Right lobe of liver (tissue), 6 donors: ENCODE measurements around the gene MYOM1. TPM values are rescaled to one million over a fixed set of nuclear protein-coding genes. Genes with fewer than 3 reads are reported as not detected.
A peak's percentile ranks its signal among the peaks of the same experiment; 100 is the strongest.

Experiments
- ATAC-seq, 4 donors: fragments of 200-7000 bp; cut with Tn5 transposase; one replicate each; pipeline ENCODE4 v1.9.1; 2020; ENCODE audit warnings: mild to moderate bottlenecking in 4 of 4, moderate library complexity in 4 of 4
- DNase-seq, 3 donors: peaks; one replicate each; pipeline ENCODE4 v3.0.0-alpha.2; 2020
- H3K27ac ChIP-seq, 3 donors: fragments of 200-600 bp; one replicate each; pipeline ENCODE4 v1.8.0; 2022
- H3K27me3 ChIP-seq, 2 donors: fragments of 200-600 bp; one replicate each; pipeline ENCODE4 v1.8.0; 2022
- H3K36me3 ChIP-seq, 4 donors: fragments of 200-600 bp; sonication (generic) in 1 of 4; one replicate each; pipeline versions ENCODE4 v1.5.1 to v1.8.0; 2017 to 2022; ENCODE audit warnings: control low read depth in 1 of 4
- H3K4me1 ChIP-seq, 4 donors: fragments of 200-600 bp; sonication (generic) in 1 of 4; one replicate each; pipeline versions ENCODE4 v1.5.1 to v1.8.0; 2017 to 2022; ENCODE audit warnings: control low read depth in 1 of 4
- H3K4me3 ChIP-seq, 3 donors: fragments of 200-600 bp; one replicate each; pipeline ENCODE4 v1.8.0; 2022
- H3K9me3 ChIP-seq, 4 donors: fragments of 200-600 bp; sonication (generic) in 1 of 4; one replicate each; pipeline versions ENCODE4 v1.5.1 to v1.8.0; 2017 to 2022; ENCODE audit warnings: control low read depth in 1 of 4
- POLR2A ChIP-seq: fragments of 450-650 bp; IDR thresholded peaks from one replicate; pipeline ENCODE4 v1.6.1; 2017; ENCODE audit warnings: antibody characterized with exemption, mild to moderate bottlenecking
- WGBS: methylation state at CpG from one replicate; pipeline ENCODE4 v1.1.6; 2018; ENCODE audit warnings: low coverage, low lambda C conversion rate; ENCODE audit not compliant: insufficient coverage; ENCODE audit errors: missing lambda C conversion rate; 5-methylcytosine and 5-hydroxymethylcytosine counted together
- intact Hi-C, 2 donors: fragments of 100-400 bp; cut with DNase I; formaldehyde crosslinking; loops; one replicate each; pipeline versions ENCODE4 v1.11.2 to v1.14.1; 2022
- total RNA-seq, 6 experiments: library from RNA; depleted of rRNA in 2 of 6; stranded (reverse); fragments of >200 nt in 2 of 6; fragmentation: NEBNext Ultra II Directional in 3 of 6; extraction: Animal tissue kit (Norgen Biotek cat#: 25700) in 3 of 6; gene quantifications; one replicate each; pipeline versions ENCODE4 v1.1.0 to v1.2.4, GENCODE V29; 2016 to 2023
- TF ChIP-seq, protein P1 (sequence below), 4 donors: fragments of 200-600 bp in 3 of 4; fragments of 450-650 bp in 1 of 4; IDR thresholded peaks; one replicate each; pipeline versions ENCODE4 v1.5.1 to v1.8.0; 2016 to 2022; ENCODE audit warnings: antibody characterized with exemption in 4 of 4, mild to moderate bottlenecking in 2 of 4
- donor health status: DM: no; HTN: yes; CAD: no.
- donor health status: DM: no; HTN: no; CAD: no.
- donor health status: DM: no; HTN: no; CAD: no.
- donor health status: DM: no; HTN: yes; CAD: no.
- donor health status: DM: no; HTN: yes; CAD: no.

MYOM1 gene
- total RNA-seq, 6 experiments from 2014 or later, result 3.1 to 64.5 (median 19.1) TPM

DNA sequence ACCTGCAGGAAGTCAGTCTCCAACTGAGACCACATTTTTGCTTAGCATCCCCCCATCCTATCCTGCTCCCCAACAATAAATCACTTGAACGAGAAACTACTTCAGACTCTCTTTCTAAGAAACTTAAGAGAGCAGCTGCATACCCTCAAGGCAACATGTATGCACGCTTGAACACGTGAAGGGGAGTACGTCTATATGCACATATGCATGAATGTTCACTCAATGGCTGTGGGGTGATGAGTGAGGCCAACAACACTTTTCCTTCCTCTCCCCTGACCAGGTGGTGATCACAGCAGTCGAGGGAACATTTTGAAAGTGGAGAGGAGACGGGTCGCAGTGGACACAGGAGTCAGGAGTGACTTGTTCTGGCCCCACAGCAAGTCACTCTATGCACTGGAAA lies 127.0 kb downstream of the MYOM1 start:
- Histone ChIP-seq H3K4me1 (peaks cover 0 to 24% (median 3%) of the 10 kb centered on the region in 4 donors), H3K27me3 (no peaks in the 10 kb centered on the region), H3K4me3 (no peak overlapping the region), H3K9me3 (no peaks in the 10 kb centered on the region), H3K36me3 (peaks cover 0 to 7% (median 0%) of the 10 kb centered on the region in 4 donors), H3K27ac (no peak overlapping the region)
- no peak for DNase-seq
- TF ChIP-seq, protein P1, sequence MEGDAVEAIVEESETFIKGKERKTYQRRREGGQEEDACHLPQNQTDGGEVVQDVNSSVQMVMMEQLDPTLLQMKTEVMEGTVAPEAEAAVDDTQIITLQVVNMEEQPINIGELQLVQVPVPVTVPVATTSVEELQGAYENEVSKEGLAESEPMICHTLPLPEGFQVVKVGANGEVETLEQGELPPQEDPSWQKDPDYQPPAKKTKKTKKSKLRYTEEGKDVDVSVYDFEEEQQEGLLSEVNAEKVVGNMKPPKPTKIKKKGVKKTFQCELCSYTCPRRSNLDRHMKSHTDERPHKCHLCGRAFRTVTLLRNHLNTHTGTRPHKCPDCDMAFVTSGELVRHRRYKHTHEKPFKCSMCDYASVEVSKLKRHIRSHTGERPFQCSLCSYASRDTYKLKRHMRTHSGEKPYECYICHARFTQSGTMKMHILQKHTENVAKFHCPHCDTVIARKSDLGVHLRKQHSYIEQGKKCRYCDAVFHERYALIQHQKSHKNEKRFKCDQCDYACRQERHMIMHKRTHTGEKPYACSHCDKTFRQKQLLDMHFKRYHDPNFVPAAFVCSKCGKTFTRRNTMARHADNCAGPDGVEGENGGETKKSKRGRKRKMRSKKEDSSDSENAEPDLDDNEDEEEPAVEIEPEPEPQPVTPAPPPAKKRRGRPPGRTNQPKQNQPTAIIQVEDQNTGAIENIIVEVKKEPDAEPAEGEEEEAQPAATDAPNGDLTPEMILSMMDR (IDR thresholded peaks at IDR 0.05), result no peak
- TF ChIP-seq POLR2A, result no peak
- intact Hi-C loops, result no loop called here
- 87% methylated on average over 7 of the region's 7 CpGs for WGBS
- no peak for ATAC-seq

DNA sequence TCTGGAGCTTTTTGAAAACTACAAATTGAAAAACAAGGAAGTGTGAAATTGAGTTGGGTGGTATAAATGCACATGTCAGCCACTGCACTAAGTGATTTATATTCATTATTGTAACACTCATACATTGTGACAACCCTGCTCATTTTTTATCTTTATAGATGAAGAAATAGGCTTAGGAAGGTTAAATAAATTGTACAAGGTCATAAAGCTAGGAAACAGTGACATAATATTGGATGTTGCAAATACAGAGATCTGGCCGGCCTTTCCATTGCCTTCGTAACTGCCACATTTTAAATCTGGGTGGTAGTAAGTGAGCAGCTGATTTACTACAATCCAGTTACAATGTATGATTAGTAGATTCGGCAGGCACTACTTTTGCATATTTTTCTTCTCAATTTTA lies 130.2 kb downstream of the MYOM1 start:
- TF ChIP-seq, protein P1 (IDR thresholded peaks at IDR 0.05), result no peak
- no peak for TF ChIP-seq POLR2A
- Histone ChIP-seq H3K27me3 (no peaks in the 10 kb centered on the region), H3K4me3 (no peak overlapping the region), H3K27ac (peak overlapping the region in 1 of 3 donors; percentile 62), H3K4me1 (peaks cover 0 to 22% (median 3%) of the 10 kb centered on the region in 4 donors), H3K36me3 (peaks cover 0 to 12% (median 5%) of the 10 kb centered on the region in 4 donors), H3K9me3 (no peaks in the 10 kb centered on the region)
- 25% methylated on average over 3 of the region's 3 CpGs for whole genome bisulfite sequencing
- intact Hi-C loops, result no loop called here
- DNase-seq (no peak), ATAC-seq (peak; percentile 45 to 76 (median 54))

DNA sequence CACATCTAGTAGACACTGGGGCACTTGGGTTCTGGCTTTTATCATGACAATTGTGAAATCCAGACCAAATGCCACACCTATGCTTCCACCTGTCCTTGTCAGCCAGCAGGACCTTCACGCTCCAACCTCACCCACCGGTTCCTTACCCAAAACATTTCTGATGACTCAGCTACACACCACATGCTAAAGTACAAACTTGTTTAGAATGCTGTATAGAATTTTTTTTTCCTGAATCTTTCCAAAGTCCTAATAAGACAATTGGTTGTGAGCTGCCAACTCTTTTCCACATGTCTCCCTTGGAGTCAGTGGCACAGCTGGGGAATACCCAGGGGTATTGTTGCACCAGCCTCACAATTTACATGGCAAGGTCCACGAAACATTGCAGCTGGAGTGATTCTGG lies 131.3 kb downstream of the MYOM1 start:
- H3K27ac ChIP-seq, result peak overlapping the region in 1 of 3 donors; percentile 62
- intact Hi-C loops, result no loop called here
- peak in 2 of 4 donors; percentile 8 to 75 for ATAC-seq

DNA sequence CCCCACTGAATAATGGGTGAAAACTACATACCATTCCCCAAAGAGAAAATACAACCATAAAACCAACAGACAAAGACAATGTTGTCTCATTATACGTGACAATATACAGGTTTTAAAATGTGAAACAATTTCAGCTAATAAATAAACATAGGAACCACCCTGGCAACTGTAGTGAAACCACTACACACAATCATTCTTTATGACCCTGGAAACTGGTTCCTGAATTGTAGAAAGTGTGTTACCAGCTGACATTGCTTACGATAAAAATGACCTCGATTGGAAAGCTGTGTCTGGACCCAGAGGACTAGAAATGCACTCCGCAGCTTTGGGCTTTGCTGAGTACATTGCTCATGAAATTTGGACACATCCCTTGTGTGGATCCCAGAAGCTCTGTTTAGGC lies 132.9 kb downstream of the MYOM1 start:
- 73% methylated on average over 3 of the region's 4 CpGs for WGBS
- no peak overlapping the region for H3K4me3 ChIP-seq
- no peak overlapping the region for H3K27ac ChIP-seq
- H3K36me3 ChIP-seq, result peaks cover 0 to 36% (median 9%) of the 10 kb centered on the region in 4 donors
- ATAC-seq (no peak), DNase-seq (no peak)
- H3K27me3 ChIP-seq, result no peaks in the 10 kb centered on the region
- intact Hi-C loops, result no loop called here
- no peak for TF ChIP-seq POLR2A
- TF ChIP-seq, protein P1 (IDR thresholded peaks at IDR 0.05), result no peak
- H3K9me3 ChIP-seq, result no peaks in the 10 kb centered on the region
- H3K4me1 ChIP-seq, result peaks cover 0 to 12% (median 3%) of the 10 kb centered on the region in 4 donors

More for the DNA sequence above, 131.3 kb downstream of the MYOM1 start:
- no peak for DNase-seq
- Histone ChIP-seq H3K27me3 (no peaks in the 10 kb centered on the region), H3K4me1 (peaks cover 0 to 12% (median 3%) of the 10 kb centered on the region in 4 donors), H3K4me3 (no peak overlapping the region), H3K9me3 (no peaks in the 10 kb centered on the region), H3K36me3 (peaks cover 0 to 22% (median 5%) of the 10 kb centered on the region in 4 donors)
- TF ChIP-seq, protein P1 (IDR thresholded peaks at IDR 0.05), result no peak
- no peak for TF ChIP-seq POLR2A
- 37% methylated on average over 3 of the region's 3 CpGs for WGBS

DNA sequence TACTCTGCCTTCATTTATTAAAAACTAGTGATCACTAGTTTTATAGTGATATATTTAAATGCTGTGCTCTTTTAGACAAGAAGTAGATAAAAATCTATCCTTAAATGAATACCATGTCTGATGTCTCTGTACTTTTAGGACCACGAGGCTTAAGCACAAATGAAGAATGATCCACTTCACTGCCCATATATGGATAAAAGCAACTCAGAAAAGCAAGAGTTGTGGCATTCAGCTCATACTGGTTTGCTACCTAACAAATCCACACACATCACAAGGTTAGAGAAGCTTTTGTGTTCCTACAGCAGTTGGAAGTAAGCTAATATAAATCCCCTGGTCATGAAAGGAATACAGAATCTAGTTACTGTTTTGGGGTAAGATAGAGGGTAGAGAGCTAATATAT lies 134.2 kb downstream of the MYOM1 start:
- DNase-seq (no peak), ATAC-seq (no peak)
- Histone ChIP-seq H3K36me3 (peaks cover 0 to 36% (median 9%) of the 10 kb centered on the region in 4 donors), H3K27ac (no peak overlapping the region), H3K4me3 (no peak overlapping the region), H3K9me3 (no peaks in the 10 kb centered on the region), H3K4me1 (peaks cover 0 to 12% (median 3%) of the 10 kb centered on the region in 4 donors), H3K27me3 (no peaks in the 10 kb centered on the region)
- TF ChIP-seq, protein P1 (IDR thresholded peaks at IDR 0.05), result no peak
- no peak for TF ChIP-seq POLR2A
- intact Hi-C loops, result no loop called here
- 91% methylated on average over 1 of the region's 1 CpG for WGBS
